Ovary (tissue), 3 donors: ENCODE data around the gene MRPS9.

ENCODE experiments used
- CTCF ChIP-seq, 3 donors: fragments of 450-650 bp in 2 of 3; fragments of 200-600 bp in 1 of 3; IDR thresholded peaks; one replicate each; pipeline versions ENCODE4 v1.5.1 to v1.8.0; 2016 to 2022; ENCODE audit warnings: antibody characterized with exemption in 3 of 3, mild to moderate bottlenecking in 1 of 3
- EP300 ChIP-seq: sonication (generic); formaldehyde crosslinking; IDR thresholded peaks from one replicate; pipeline ENCODE4 v1.6.1; 2017; ENCODE audit warnings: antibody characterized with exemption
- POLR2A ChIP-seq: fragments of 450-650 bp; IDR thresholded peaks from one replicate; pipeline ENCODE4 v1.6.1; 2017; ENCODE audit warnings: antibody characterized with exemption, mild to moderate bottlenecking, moderate library complexity
- donor health status: DM: no; HTN: no; CAD: no.

GRCh38 chr2:105129722-105130232 is 91.9 kb downstream of the MRPS9 start:
- TF ChIP-seq CTCF (IDR thresholded peaks at IDR 0.05) (no peak), POLR2A (no peak), EP300 (no peak)
